Bronchial epithelial cell (primary cell): ENCODE measurements around the gene IDH3G. TPM values are rescaled to one million over a fixed set of nuclear protein-coding genes. Genes with fewer than 3 reads are reported as not detected.

Experiments
- DNase-seq: peaks from one replicate; pipeline ENCODE4 v3.0.0-alpha.2; 2010; ENCODE audit warnings: low read depth
- FAIRE-seq: peaks from 2 replicates; lab custom pipeline; 2011; peaks lifted over from hg19 to GRCh38; lab: Jason Lieb, UNC
- H3K27me3 ChIP-seq: 2 replicates; pipeline ENCODE4 v1.5.1; 2011; ENCODE audit warnings: low read length; ENCODE audit not compliant: control insufficient read depth, insufficient read depth
- H3K36me3 ChIP-seq: 2 replicates; pipeline ENCODE4 v1.5.1; 2011; ENCODE audit warnings: low read length; ENCODE audit not compliant: control insufficient read depth, insufficient read depth
- H3K4me3 ChIP-seq: 2 replicates; pipeline ENCODE4 v1.5.1; 2011; ENCODE audit warnings: mild to moderate bottlenecking, low read depth, low read length, control low read depth
- CTCF ChIP-seq: IDR thresholded peaks from 2 replicates; pipeline ENCODE4 v1.5.1; 2011; ENCODE audit warnings: mild to moderate bottlenecking, moderate library complexity, low read length, control low read depth, inconsistent platforms; ENCODE audit not compliant: insufficient read depth, severe bottlenecking
- total RNA-seq: library from RNA; depleted of rRNA; stranded (reverse); fragments of >200 nt; gene quantifications from 2 replicates; pipeline ENCODE4 v1.2.1, GENCODE V29; 2014

IDH3G gene
- total RNA-seq, 1 donor from 2014 or later, result 26.3 TPM

GRCh38 chrX:153791104-153791852 lies 2.9 kb downstream of the IDH3G start:
- peaks cover 8% of the 10 kb centered on the region for H3K36me3 ChIP-seq
- no peak for FAIRE-seq
- H3K4me3 ChIP-seq, result no peak overlapping the region
- DNase-seq, result no peak
- no peaks in the 10 kb centered on the region for H3K27me3 ChIP-seq
- no peak for TF ChIP-seq CTCF

- Histone ChIP-seq H3K4me3 (no peak overlapping the region), H3K36me3 (peaks cover 9% of the 10 kb centered on the region), H3K27me3 (no peaks in the 10 kb centered on the region)
- TF ChIP-seq CTCF, result no peak
- no peak for FAIRE-seq
- no peak for DNase-seq
These were observed 4.5 kb downstream of the IDH3G start for GRCh38 chrX:153789654-153790053.

- Histone ChIP-seq H3K4me3 (no peak overlapping the region), H3K36me3 (peaks cover 9% of the 10 kb centered on the region), H3K27me3 (no peaks in the 10 kb centered on the region)
- DNase-seq (no peak), FAIRE-seq (no peak)
- TF ChIP-seq CTCF, result no peak
These were observed 7.5 kb downstream of the IDH3G start for GRCh38 chrX:153786669-153787068.

- no peak for TF ChIP-seq CTCF
- DNase-seq (no peak), FAIRE-seq (no peak)
- Histone ChIP-seq H3K4me3 (no peak overlapping the region), H3K27me3 (no peaks in the 10 kb centered on the region), H3K36me3 (peaks cover 2% of the 10 kb centered on the region)
These were observed 9.7 kb downstream of the IDH3G start for GRCh38 chrX:153784325-153784967.

GRCh38 chrX:153783378-153784013 lies 10.7 kb downstream of the IDH3G start:
- no peaks in the 10 kb centered on the region for H3K27me3 ChIP-seq
- no peak for FAIRE-seq
- H3K36me3 ChIP-seq, result peaks cover 2% of the 10 kb centered on the region
- H3K4me3 ChIP-seq, result no peak overlapping the region
- DNase-seq, result no peak
- TF ChIP-seq CTCF, result no peak
